G401.6 (cell line): ENCODE results near the gene HOPX.
"Not testable (repeated sequence)": the region's sequence is repeated elsewhere in the genome, so short reads cannot be mapped to it uniquely, and the experiment has no call there.

Experiments
- FAIRE-seq: peaks from 2 replicates; lab custom pipeline; 2012; peaks lifted over from hg19 to GRCh38; lab: Jason Lieb, UNC

Gene HOPX

DNA sequence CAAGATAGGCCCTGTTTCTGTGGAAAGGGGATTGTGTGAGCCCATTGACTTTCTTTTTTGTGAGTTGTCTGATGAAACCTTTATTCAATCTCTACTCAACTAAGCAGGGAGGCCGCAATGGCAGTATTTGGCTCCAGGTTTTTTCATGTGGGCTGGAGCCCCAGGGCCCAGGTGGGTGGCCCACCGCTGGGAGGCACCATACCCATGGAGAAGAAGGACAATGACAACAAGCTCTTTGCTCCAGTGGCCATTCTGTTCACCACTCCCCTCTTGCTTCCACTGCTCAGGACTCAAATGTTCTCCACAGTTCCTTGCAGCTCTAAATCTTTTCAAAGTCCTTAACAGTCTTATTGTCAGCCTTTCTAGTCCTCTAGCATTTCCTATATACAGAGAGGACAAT, 54.1 kb downstream of the HOPX start:
- FAIRE-seq: no peak

DNA sequence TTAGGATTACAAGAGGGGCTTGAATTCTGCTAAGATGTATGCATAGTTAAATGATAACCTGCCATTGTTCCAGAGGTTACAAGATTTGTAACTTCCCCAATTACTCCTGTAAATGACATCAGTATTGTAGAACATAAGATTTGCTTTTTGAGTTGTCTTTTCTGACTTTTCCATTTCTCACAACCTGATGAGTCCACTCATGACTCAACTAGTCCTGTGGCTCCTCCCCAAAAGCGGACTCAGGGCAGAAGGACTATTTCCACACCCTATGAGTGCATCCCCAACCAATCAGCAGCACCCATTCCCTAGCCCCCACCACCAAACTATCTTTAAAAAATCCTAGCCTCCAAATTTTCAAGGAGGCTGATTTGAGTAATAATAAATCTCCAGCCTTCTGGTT, 54.7 kb downstream of the HOPX start:
- FAIRE-seq: no peak

GRCh38 chr4:56622176-56622575, 58.9 kb downstream of the HOPX start:
- no peak for FAIRE-seq

GRCh38 chr4:56619816-56620215, 61.3 kb downstream of the HOPX start:
- FAIRE-seq: no peak

DNA sequence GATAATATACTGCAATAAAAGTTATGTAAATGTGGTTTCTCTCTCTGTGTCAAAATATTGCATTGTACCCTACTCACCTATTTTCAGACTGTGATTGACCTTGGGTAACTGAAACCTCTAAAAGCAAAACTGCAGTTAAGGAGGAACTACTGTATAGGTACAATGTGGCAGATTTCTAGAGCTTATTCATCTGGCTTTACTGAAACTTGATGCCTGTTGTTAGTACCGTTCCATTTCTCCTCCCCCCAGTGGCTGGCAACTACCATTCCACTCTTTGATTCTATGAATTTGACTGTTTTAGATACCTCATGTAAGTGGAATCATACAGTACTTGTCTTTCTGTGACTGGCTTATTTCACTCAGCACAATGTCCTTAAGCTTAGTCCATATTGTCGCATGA, 61.9 kb downstream of the HOPX start:
- no peak for FAIRE-seq

GRCh38 chr4:56618734-56619133, 62.4 kb downstream of the HOPX start:
- FAIRE-seq: no peak

GRCh38 chr4:56613101-56613862, 67.8 kb downstream of the HOPX start:
- no peak for FAIRE-seq

GRCh38 chr4:56612282-56612681, 68.8 kb downstream of the HOPX start:
- no peak for FAIRE-seq

DNA sequence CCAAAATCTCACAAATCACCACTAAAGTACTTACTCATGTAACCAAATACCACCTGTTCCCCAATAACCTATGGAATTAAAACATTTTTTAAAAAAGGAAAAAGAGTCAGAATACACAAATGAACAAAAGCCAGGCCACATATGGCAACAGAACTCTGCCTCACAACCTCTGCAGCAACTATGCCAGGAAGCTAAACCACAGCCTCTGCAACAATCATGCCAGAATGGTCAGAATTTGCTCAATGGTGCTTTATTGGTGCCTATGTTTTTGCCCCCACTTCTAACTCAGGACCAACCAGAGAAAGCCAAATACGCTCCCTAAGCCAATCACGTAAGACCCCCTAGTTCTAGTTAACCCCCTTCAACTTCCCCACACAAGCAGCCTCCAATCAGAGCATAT, 69.6 kb downstream of the HOPX start:
- no peak for FAIRE-seq

DNA sequence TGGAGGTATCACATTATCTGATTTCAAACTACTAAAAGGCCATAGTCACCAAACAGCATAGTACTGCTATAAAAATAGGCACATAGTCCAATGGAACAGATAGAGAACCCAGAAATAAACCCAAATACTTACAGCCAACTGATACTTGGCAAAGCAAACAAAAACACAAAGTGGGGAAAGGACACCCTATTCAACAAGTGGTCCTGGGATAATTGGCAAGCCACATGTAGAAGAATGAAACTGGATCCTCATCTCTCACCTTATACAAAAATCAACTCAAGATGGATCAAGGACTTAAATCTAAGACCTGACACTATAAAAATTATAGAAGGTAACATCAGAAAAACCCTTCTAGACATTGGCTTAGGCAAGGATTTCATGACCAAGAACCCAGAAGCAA, 70.9 kb downstream of the HOPX start:
- not testable (repeated sequence) for FAIRE-seq

- FAIRE-seq: no peak
These were observed 73.2 kb downstream of the HOPX start for GRCh38 chr4:56607926-56608325.

DNA sequence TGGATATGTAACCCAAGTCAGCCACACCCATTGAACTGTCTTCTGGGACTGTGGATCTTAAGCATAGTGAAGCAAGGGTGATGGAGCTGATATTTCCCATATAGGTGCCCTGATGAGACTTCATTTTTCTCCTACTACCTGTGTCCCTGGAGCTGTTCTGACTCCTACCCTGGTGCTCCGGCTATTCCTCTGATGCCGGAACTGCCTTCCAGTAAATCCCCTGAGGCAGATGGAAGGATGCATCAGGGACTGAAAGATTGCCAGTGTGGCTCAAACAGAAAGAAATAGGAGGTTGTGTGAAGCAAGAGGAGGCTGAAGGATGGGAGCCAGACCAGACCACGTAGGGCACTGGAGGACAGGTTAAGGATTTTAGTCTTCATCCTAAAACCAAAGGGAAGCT, 74.7 kb downstream of the HOPX start:
- no peak for FAIRE-seq

- FAIRE-seq: not testable (repeated sequence)
These were observed 75.6 kb downstream of the HOPX start for GRCh38 chr4:56605464-56605863.

GRCh38 chr4:56603297-56603696, 77.8 kb downstream of the HOPX start:
- FAIRE-seq: no peak
